IgD-negative memory B cell (primary cell): Measurements from ENCODE around the gene AKR1B15. TPM values are rescaled to one million over a fixed set of nuclear protein-coding genes. Genes with fewer than 3 reads are reported as not detected.
"Not testable (repeated sequence)": the region's sequence is repeated elsewhere in the genome, so short reads cannot be mapped to it uniquely, and the experiment has no call there.

Source experiments
- H3K27ac Mint-ChIP-seq, 3 donors: one replicate each; pipeline ENCODE4 v1.8.0; 2020 to 2022; ENCODE audit warnings: mild to moderate bottlenecking in 3 of 3, mixed read lengths in 3 of 3, moderate library complexity in 1 of 3
- H3K27me3 Mint-ChIP-seq: one replicate; pipeline ENCODE4 v1.8.0; 2021; ENCODE audit warnings: mixed read lengths
- H3K36me3 Mint-ChIP-seq: one replicate; pipeline ENCODE4 v1.8.0; 2020; ENCODE audit warnings: mild to moderate bottlenecking, mixed read lengths
- H3K4me1 Mint-ChIP-seq, 3 donors: one replicate each; pipeline ENCODE4 v1.8.0; 2020 to 2022; ENCODE audit warnings: mixed read lengths in 3 of 3, mild to moderate bottlenecking in 1 of 3
- H3K4me3 Mint-ChIP-seq, 4 donors: one replicate each; pipeline ENCODE4 v1.8.0; 2020 to 2022; ENCODE audit warnings: mild to moderate bottlenecking in 4 of 4, mixed read lengths in 4 of 4, moderate library complexity in 3 of 4
- H3K9me3 Mint-ChIP-seq, 3 donors: one replicate each; pipeline ENCODE4 v1.8.0; 2020 to 2021; ENCODE audit warnings: mixed read lengths in 3 of 3, mild to moderate bottlenecking in 1 of 3
- polyA plus RNA-seq: library from polyadenylated mRNA; unstranded; fragments of 300-500 nt; fragmentation: Illumina TruSeq; gene quantifications from one replicate; pipeline ENCODE4 v1.2.3, GENCODE V29; 2021

Gene AKR1B15
- polyA plus RNA-seq, 1 donor from 2014 or later: not detected

- Mint-ChIP-seq H3K36me3 (no peaks in the 10 kb centered on the region), H3K4me1 (no peaks in the 10 kb centered on the region), H3K27ac (no peak overlapping the region), H3K27me3 (peaks cover 7% of the 10 kb centered on the region), H3K4me3 (no peak overlapping the region), H3K9me3 (no peaks in the 10 kb centered on the region)
These were observed 26.3 kb upstream of the AKR1B15 start for GRCh38 chr7:134522601-134523000.

GRCh38 chr7:134525449-134525848 is 23.5 kb upstream of the AKR1B15 start:
- not testable (repeated sequence) for H3K36me3 Mint-ChIP-seq, H3K27me3 Mint-ChIP-seq, H3K9me3 Mint-ChIP-seq, H3K4me3 Mint-ChIP-seq, H3K27ac Mint-ChIP-seq, H3K4me1 Mint-ChIP-seq

GRCh38 chr7:134526552-134527248 is 22.2 kb upstream of the AKR1B15 start:
- peaks cover 12% of the 10 kb centered on the region for H3K27me3 Mint-ChIP-seq
- not testable (repeated sequence) for H3K9me3 Mint-ChIP-seq, H3K4me1 Mint-ChIP-seq, H3K36me3 Mint-ChIP-seq, H3K4me3 Mint-ChIP-seq, H3K27ac Mint-ChIP-seq

- no peaks in the 10 kb centered on the region for H3K4me1 Mint-ChIP-seq
- no peak overlapping the region for H3K27ac Mint-ChIP-seq
- H3K27me3 Mint-ChIP-seq: peaks cover 11% of the 10 kb centered on the region
- no peaks in the 10 kb centered on the region for H3K36me3 Mint-ChIP-seq
- H3K9me3 Mint-ChIP-seq: no peaks in the 10 kb centered on the region
- no peak overlapping the region for H3K4me3 Mint-ChIP-seq
These were observed 20.9 kb upstream of the AKR1B15 start for GRCh38 chr7:134527979-134528371.

GRCh38 chr7:134528749-134529148 is 20.2 kb upstream of the AKR1B15 start:
- no peaks in the 10 kb centered on the region for H3K4me1 Mint-ChIP-seq
- no peaks in the 10 kb centered on the region for H3K9me3 Mint-ChIP-seq
- H3K27ac Mint-ChIP-seq: no peak overlapping the region
- no peak overlapping the region for H3K4me3 Mint-ChIP-seq
- no peaks in the 10 kb centered on the region for H3K36me3 Mint-ChIP-seq
- peaks cover 13% of the 10 kb centered on the region for H3K27me3 Mint-ChIP-seq

GRCh38 chr7:134530460-134530859 is 18.4 kb upstream of the AKR1B15 start:
- no peaks in the 10 kb centered on the region for H3K9me3 Mint-ChIP-seq
- H3K4me3 Mint-ChIP-seq: no peak overlapping the region
- H3K4me1 Mint-ChIP-seq: no peaks in the 10 kb centered on the region
- no peak overlapping the region for H3K27ac Mint-ChIP-seq
- peaks cover 13% of the 10 kb centered on the region for H3K27me3 Mint-ChIP-seq
- H3K36me3 Mint-ChIP-seq: no peaks in the 10 kb centered on the region

GRCh38 chr7:134532180-134532953 is 16.5 kb upstream of the AKR1B15 start:
- no peak overlapping the region for H3K27ac Mint-ChIP-seq
- no peaks in the 10 kb centered on the region for H3K4me1 Mint-ChIP-seq
- no peak overlapping the region for H3K4me3 Mint-ChIP-seq
- no peaks in the 10 kb centered on the region for H3K9me3 Mint-ChIP-seq
- no peaks in the 10 kb centered on the region for H3K36me3 Mint-ChIP-seq
- H3K27me3 Mint-ChIP-seq: peaks cover 10% of the 10 kb centered on the region

GRCh38 chr7:134532954-134533218 is 16.0 kb upstream of the AKR1B15 start:
- Mint-ChIP-seq H3K27me3 (peaks cover 12% of the 10 kb centered on the region), H3K4me1 (no peaks in the 10 kb centered on the region), H3K4me3 (no peak overlapping the region), H3K27ac (no peak overlapping the region), H3K9me3 (no peaks in the 10 kb centered on the region), H3K36me3 (no peaks in the 10 kb centered on the region)

GRCh38 chr7:134533288-134533771 is 15.6 kb upstream of the AKR1B15 start:
- Mint-ChIP-seq H3K27me3 (peaks cover 12% of the 10 kb centered on the region), H3K4me1 (no peaks in the 10 kb centered on the region), H3K9me3 (no peaks in the 10 kb centered on the region), H3K27ac (no peak overlapping the region), H3K36me3 (no peaks in the 10 kb centered on the region), H3K4me3 (no peak overlapping the region)

- Mint-ChIP-seq H3K4me1 (no peaks in the 10 kb centered on the region), H3K4me3 (no peak overlapping the region), H3K36me3 (no peaks in the 10 kb centered on the region), H3K9me3 (peaks cover 0 to 3% (median 0%) of the 10 kb centered on the region in 3 donors), H3K27me3 (peaks cover 15% of the 10 kb centered on the region), H3K27ac (no peak overlapping the region)
These were observed 14.3 kb upstream of the AKR1B15 start for GRCh38 chr7:134534633-134535032.

GRCh38 chr7:134535272-134535918 is 13.5 kb upstream of the AKR1B15 start:
- no peak overlapping the region for H3K4me3 Mint-ChIP-seq
- no peaks in the 10 kb centered on the region for H3K4me1 Mint-ChIP-seq
- no peaks in the 10 kb centered on the region for H3K36me3 Mint-ChIP-seq
- H3K27me3 Mint-ChIP-seq: peaks cover 14% of the 10 kb centered on the region
- H3K27ac Mint-ChIP-seq: no peak overlapping the region
- peaks cover 0 to 3% (median 0%) of the 10 kb centered on the region in 3 donors for H3K9me3 Mint-ChIP-seq

- H3K27me3 Mint-ChIP-seq: peaks cover 17% of the 10 kb centered on the region
- peaks cover 0 to 3% (median 0%) of the 10 kb centered on the region in 3 donors for H3K9me3 Mint-ChIP-seq
- H3K36me3 Mint-ChIP-seq: no peaks in the 10 kb centered on the region
These were observed 13.0 kb upstream of the AKR1B15 start for GRCh38 chr7:134535919-134536299.

GRCh38 chr7:134536558-134536957 is 12.4 kb upstream of the AKR1B15 start:
- H3K27me3 Mint-ChIP-seq: peaks cover 14% of the 10 kb centered on the region
- not testable (repeated sequence) for H3K36me3 Mint-ChIP-seq, H3K9me3 Mint-ChIP-seq, H3K4me3 Mint-ChIP-seq, H3K4me1 Mint-ChIP-seq, H3K27ac Mint-ChIP-seq

More at GRCh38 chr7:134535919-134536299, 13.0 kb upstream of the AKR1B15 start:
- H3K4me3 Mint-ChIP-seq: no peak overlapping the region
- no peaks in the 10 kb centered on the region for H3K4me1 Mint-ChIP-seq
- no peak overlapping the region for H3K27ac Mint-ChIP-seq

- not testable (repeated sequence) for H3K4me1 Mint-ChIP-seq, H3K4me3 Mint-ChIP-seq, H3K27ac Mint-ChIP-seq, H3K36me3 Mint-ChIP-seq, H3K9me3 Mint-ChIP-seq
- peaks cover 16% of the 10 kb centered on the region for H3K27me3 Mint-ChIP-seq
These were observed 11.6 kb upstream of the AKR1B15 start for GRCh38 chr7:134537273-134537781.

GRCh38 chr7:134539380-134540004 is 9.4 kb upstream of the AKR1B15 start:
- H3K9me3 Mint-ChIP-seq: peaks cover 0 to 3% (median 0%) of the 10 kb centered on the region in 3 donors
- H3K27ac Mint-ChIP-seq: no peak overlapping the region
- no peaks in the 10 kb centered on the region for H3K4me1 Mint-ChIP-seq
- H3K36me3 Mint-ChIP-seq: no peaks in the 10 kb centered on the region
- no peak overlapping the region for H3K4me3 Mint-ChIP-seq
- peaks cover 14% of the 10 kb centered on the region for H3K27me3 Mint-ChIP-seq
